Activated T-helper 1 cell treated with anti-CD3 and anti-CD28 coated beads, Interleukin-2, amount 50 U/mL, for 16 hours (primary cell): ENCODE measurements around the gene PRPF40A.

Experiments
- DNase-seq, 2 donors: peaks; one replicate each; pipeline ENCODE4 v3.0.0-alpha.2; 2020; ENCODE audit warnings: low read depth in 1 of 2, low spot score in 1 of 2

The PRPF40A gene

GRCh38 chr2:152622219-152622618, 95.0 kb downstream of the PRPF40A start:
- DNase-seq, result no peak

GRCh38 chr2:152620985-152621384, 96.3 kb downstream of the PRPF40A start:
- DNase-seq, result no peak

- DNase-seq, result no peak
Measured at GRCh38 chr2:152620208-152620607, 97.1 kb downstream of the PRPF40A start.

- DNase-seq, result no peak
Measured at GRCh38 chr2:152618193-152618564, 99.1 kb downstream of the PRPF40A start.

GRCh38 chr2:152617456-152618192, 99.6 kb downstream of the PRPF40A start:
- no peak for DNase-seq

- no peak for DNase-seq
Measured at GRCh38 chr2:152615177-152615576, 102.1 kb downstream of the PRPF40A start.

GRCh38 chr2:152613235-152613634, 104.0 kb downstream of the PRPF40A start:
- DNase-seq, result no peak

- no peak for DNase-seq
Measured at GRCh38 chr2:152611458-152612231, 105.6 kb downstream of the PRPF40A start.

GRCh38 chr2:152609699-152610098, 107.6 kb downstream of the PRPF40A start:
- no peak for DNase-seq

GRCh38 chr2:152609154-152609553, 108.1 kb downstream of the PRPF40A start:
- no peak for DNase-seq

GRCh38 chr2:152607793-152608300, 109.4 kb downstream of the PRPF40A start:
- no peak for DNase-seq

- DNase-seq, result no peak
Measured at GRCh38 chr2:152606941-152607340, 110.3 kb downstream of the PRPF40A start.

- no peak for DNase-seq
Measured at GRCh38 chr2:152606081-152606480, 111.2 kb downstream of the PRPF40A start.

- no peak for DNase-seq
Measured at GRCh38 chr2:152603166-152603565, 114.1 kb downstream of the PRPF40A start.

GRCh38 chr2:152602750-152603149, 114.5 kb downstream of the PRPF40A start:
- DNase-seq, result no peak
